ENCODE measurements around the gene AXL.

- TF ChIP-seq ZNF572 (CRISPR knock-in tag; IDR thresholded peaks at IDR 0.05) (no peak), SIN3A (IDR thresholded peaks at IDR 0.05; ENCODE audit: borderline replicate concordance, low read depth, low read length) (no peak), ELF1 (CRISPR knock-in tag; IDR thresholded peaks at IDR 0.05) (no peak), BRF2 (CRISPR knock-in tag; IDR thresholded peaks at IDR 0.05) (no peak), HMGXB4 (CRISPR knock-in tag; IDR thresholded peaks at IDR 0.05; ENCODE audit: borderline replicate concordance in 1 of 2, low read depth in 1 of 2) (no peak), MXI1 (IDR thresholded peaks at IDR 0.05; ENCODE audit: borderline replicate concordance, low read depth, low read length) (no peak), FOXK2 (IDR thresholded peaks at IDR 0.05) (no peak)
Observed at GRCh38 chr19:41307954-41308449, 89.0 kb downstream of the AXL start.

All from HepG2 (cell line).